ENCODE data around the gene TASP1. TPM values are rescaled to one million over a fixed set of nuclear protein-coding genes. Genes with fewer than 3 reads are reported as not detected.
"Not testable (repeated sequence)": the region's sequence is repeated elsewhere in the genome, so short reads cannot be mapped to it uniquely, and the experiment has no call there.

The TASP1 gene
- total and polyA plus RNA-seq, 2 donors: 11.0 to 22.4 TPM

- no peaks in the 10 kb centered on the region for H3K36me3 ChIP-seq (ENCODE audit: insufficient read depth)
- DNase-seq (ENCODE audit: extremely low spot score): no peak
- no peaks in the 10 kb centered on the region for H3K4me1 ChIP-seq (ENCODE audit: insufficient read depth)
- H3K4me3 ChIP-seq (ENCODE audit: low read depth, low read length): no peak overlapping the region
- H3K27ac ChIP-seq (ENCODE audit: low read depth): no peak overlapping the region
Observed at GRCh38 chr20:13396826-13397225, 241.9 kb downstream of the TASP1 start.

- WGBS: 56% methylated on average over 3 of the region's 3 CpGs
- no peak for DNase-seq (ENCODE audit: extremely low spot score)
- Histone ChIP-seq H3K36me3 (ENCODE audit: insufficient read depth) (no peaks in the 10 kb centered on the region), H3K27ac (ENCODE audit: low read depth) (no peak overlapping the region), H3K4me3 (ENCODE audit: low read depth, low read length) (no peak overlapping the region), H3K4me1 (ENCODE audit: insufficient read depth) (no peaks in the 10 kb centered on the region)
Observed at GRCh38 chr20:13396022-13396421, 242.7 kb downstream of the TASP1 start.

- Histone ChIP-seq H3K4me3 (ENCODE audit: low read depth, low read length) (no peak overlapping the region), H3K27ac (ENCODE audit: low read depth) (no peak overlapping the region), H3K36me3 (ENCODE audit: insufficient read depth) (no peaks in the 10 kb centered on the region), H3K4me1 (ENCODE audit: insufficient read depth) (no peaks in the 10 kb centered on the region)
- 66% methylated on average over 1 of the region's 1 CpG for WGBS
- no peak for DNase-seq (ENCODE audit: extremely low spot score)
Observed at GRCh38 chr20:13395232-13395631, 243.5 kb downstream of the TASP1 start.

- Histone ChIP-seq H3K4me3 (ENCODE audit: low read depth, low read length) (no peak overlapping the region), H3K4me1 (ENCODE audit: insufficient read depth) (no peaks in the 10 kb centered on the region), H3K36me3 (ENCODE audit: insufficient read depth) (no peaks in the 10 kb centered on the region), H3K27ac (ENCODE audit: low read depth) (no peak overlapping the region)
- 97% methylated on average over 5 of the region's 5 CpGs for WGBS
- no peak for DNase-seq (ENCODE audit: extremely low spot score)
Observed at GRCh38 chr20:13392391-13392790, 246.3 kb downstream of the TASP1 start.

- H3K4me3 ChIP-seq (ENCODE audit: low read depth, low read length): no peak overlapping the region
- H3K36me3 ChIP-seq (ENCODE audit: insufficient read depth): no peaks in the 10 kb centered on the region
- no peak overlapping the region for H3K27ac ChIP-seq (ENCODE audit: low read depth)
- 87% methylated on average over 3 of the region's 3 CpGs for WGBS
- DNase-seq (ENCODE audit: extremely low spot score): no peak
- no peaks in the 10 kb centered on the region for H3K4me1 ChIP-seq (ENCODE audit: insufficient read depth)
Observed at GRCh38 chr20:13389115-13389514, 249.6 kb downstream of the TASP1 start.

GRCh38 chr20:13384132-13384531 is 254.6 kb downstream of the TASP1 start:
- no peak for DNase-seq (ENCODE audit: extremely low spot score)
- H3K4me1 ChIP-seq (ENCODE audit: insufficient read depth): no peaks in the 10 kb centered on the region
- H3K36me3 ChIP-seq (ENCODE audit: insufficient read depth): no peaks in the 10 kb centered on the region
- H3K27ac ChIP-seq (ENCODE audit: low read depth): no peak overlapping the region
- no peak overlapping the region for H3K4me3 ChIP-seq (ENCODE audit: low read depth, low read length)
- 97% methylated on average over 2 of the region's 2 CpGs for WGBS

- H3K27ac ChIP-seq (ENCODE audit: low read depth): no peak overlapping the region
- H3K4me1 ChIP-seq (ENCODE audit: insufficient read depth): no peaks in the 10 kb centered on the region
- no peak for DNase-seq (ENCODE audit: extremely low spot score)
- no peaks in the 10 kb centered on the region for H3K36me3 ChIP-seq (ENCODE audit: insufficient read depth)
- no peak overlapping the region for H3K4me3 ChIP-seq (ENCODE audit: low read depth, low read length)
- WGBS: 85% methylated on average over 3 of the region's 3 CpGs
Observed at GRCh38 chr20:13382786-13383185, 255.9 kb downstream of the TASP1 start.

GRCh38 chr20:13380497-13381229 is 258.1 kb downstream of the TASP1 start:
- H3K36me3 ChIP-seq (ENCODE audit: insufficient read depth); H3K4me3 ChIP-seq (ENCODE audit: low read depth, low read length); H3K27ac ChIP-seq (ENCODE audit: low read depth); H3K4me1 ChIP-seq (ENCODE audit: insufficient read depth); DNase-seq (ENCODE audit: extremely low spot score): not testable (repeated sequence)
- 94% methylated on average over 11 of the region's 11 CpGs for WGBS

GRCh38 chr20:13373400-13373799 is 265.3 kb downstream of the TASP1 start:
- DNase-seq (ENCODE audit: extremely low spot score): no peak
- Histone ChIP-seq H3K4me1 (ENCODE audit: insufficient read depth) (no peaks in the 10 kb centered on the region), H3K4me3 (ENCODE audit: low read depth, low read length) (no peak overlapping the region), H3K36me3 (ENCODE audit: insufficient read depth) (no peaks in the 10 kb centered on the region), H3K27ac (ENCODE audit: low read depth) (no peak overlapping the region)

GRCh38 chr20:13364278-13365170 is 274.2 kb downstream of the TASP1 start:
- Histone ChIP-seq H3K27ac (ENCODE audit: low read depth) (no peak overlapping the region), H3K4me3 (ENCODE audit: low read depth, low read length) (no peak overlapping the region), H3K36me3 (ENCODE audit: insufficient read depth) (no peaks in the 10 kb centered on the region), H3K4me1 (ENCODE audit: insufficient read depth) (no peaks in the 10 kb centered on the region)
- no peak for DNase-seq (ENCODE audit: extremely low spot score)
- WGBS: 97% methylated on average over 6 of the region's 6 CpGs

- H3K27ac ChIP-seq (ENCODE audit: low read depth): no peak overlapping the region
- no peak overlapping the region for H3K4me3 ChIP-seq (ENCODE audit: low read depth, low read length)
- H3K36me3 ChIP-seq (ENCODE audit: insufficient read depth): no peaks in the 10 kb centered on the region
- no peak for DNase-seq (ENCODE audit: extremely low spot score)
- no peaks in the 10 kb centered on the region for H3K4me1 ChIP-seq (ENCODE audit: insufficient read depth)
Observed at GRCh38 chr20:13363473-13363872, 275.3 kb downstream of the TASP1 start.

GRCh38 chr20:13362165-13362564 is 276.6 kb downstream of the TASP1 start:
- not testable (repeated sequence) for H3K27ac ChIP-seq (ENCODE audit: low read depth); H3K4me3 ChIP-seq (ENCODE audit: low read depth, low read length); DNase-seq (ENCODE audit: extremely low spot score); H3K4me1 ChIP-seq (ENCODE audit: insufficient read depth); H3K36me3 ChIP-seq (ENCODE audit: insufficient read depth)
- 97% methylated on average over 3 of the region's 5 CpGs for WGBS

GRCh38 chr20:13358936-13359335 is 279.8 kb downstream of the TASP1 start:
- not testable (repeated sequence) for DNase-seq (ENCODE audit: extremely low spot score); H3K27ac ChIP-seq (ENCODE audit: low read depth); H3K4me3 ChIP-seq (ENCODE audit: low read depth, low read length); H3K4me1 ChIP-seq (ENCODE audit: insufficient read depth); H3K36me3 ChIP-seq (ENCODE audit: insufficient read depth)
- WGBS: 96% methylated on average over 12 of the region's 12 CpGs

- DNase-seq (ENCODE audit: extremely low spot score); H3K4me1 ChIP-seq (ENCODE audit: insufficient read depth); H3K4me3 ChIP-seq (ENCODE audit: low read depth, low read length); H3K36me3 ChIP-seq (ENCODE audit: insufficient read depth); H3K27ac ChIP-seq (ENCODE audit: low read depth): not testable (repeated sequence)
- 96% methylated on average over 6 of the region's 6 CpGs for WGBS
Observed at GRCh38 chr20:13357782-13358181, 280.9 kb downstream of the TASP1 start.
